Calu3 (cell line): ENCODE data around the gene ACBD5. TPM values are rescaled to one million over a fixed set of nuclear protein-coding genes. Genes with fewer than 3 reads are reported as not detected.

Source experiments
- BruUV-seq: library from RNA; stranded (reverse); fragments of 400-500 nt; replicated peaks from 2 replicates; lab custom pipeline; 2021; lab: Mats Ljungman, UMichigan
- CTCF ChIA-PET: fragments of 300-600 bp; sonication (Branson Sonifier 250); formaldehyde crosslinking; loops from one replicate; lab custom pipeline; 2022; ENCODE audit warnings: antibody characterized with exemption; lab: Charles Lee
- DNase-seq: peaks from one replicate; pipeline ENCODE4 v3.0.0; 2022
- H3K27ac Mint-ChIP-seq: one replicate; pipeline ENCODE4 v1.8.0; 2022; ENCODE audit warnings: mixed read lengths; ENCODE audit not compliant: unreplicated experiment
- H3K27me3 Mint-ChIP-seq: one replicate; pipeline ENCODE4 v1.8.0; 2022; ENCODE audit warnings: mixed read lengths; ENCODE audit not compliant: unreplicated experiment
- H3K36me3 Mint-ChIP-seq: one replicate; pipeline ENCODE4 v1.8.0; 2022; ENCODE audit warnings: mild to moderate bottlenecking, moderate library complexity, mixed read lengths; ENCODE audit not compliant: insufficient read depth, unreplicated experiment
- H3K4me1 Mint-ChIP-seq: one replicate; pipeline ENCODE4 v1.8.0; 2022; ENCODE audit warnings: mild to moderate bottlenecking, low read depth, mixed read lengths; ENCODE audit not compliant: unreplicated experiment
- H3K4me3 Mint-ChIP-seq: one replicate; pipeline ENCODE4 v1.8.0; 2022; ENCODE audit warnings: mild to moderate bottlenecking, low read depth, moderate library complexity, mixed read lengths; ENCODE audit not compliant: unreplicated experiment
- H3K9me3 Mint-ChIP-seq: one replicate; pipeline ENCODE4 v1.8.0; 2022; ENCODE audit warnings: low read depth, mixed read lengths; ENCODE audit not compliant: unreplicated experiment
- intact Hi-C: fragments of 100-400 bp; cut with micrococcal nuclease; formaldehyde crosslinking; loops from one replicate; pipeline ENCODE4 v1.10.0; 2022; ENCODE audit not compliant: unreplicated experiment
- total RNA-seq: library from RNA; stranded (reverse); gene quantifications from 2 replicates; pipeline ENCODE4 v1.2.3, GENCODE V29; 2022
- TF ChIP-seq, protein P1 (sequence below): fragments of 200-600 bp; IDR thresholded peaks from one replicate; pipeline ENCODE4 v1.8.0; 2022; ENCODE audit warnings: antibody characterized with exemption; ENCODE audit not compliant: unreplicated experiment

Gene ACBD5
- total RNA-seq, 1 experiment from 2014 or later: 34.1 TPM

DNA sequence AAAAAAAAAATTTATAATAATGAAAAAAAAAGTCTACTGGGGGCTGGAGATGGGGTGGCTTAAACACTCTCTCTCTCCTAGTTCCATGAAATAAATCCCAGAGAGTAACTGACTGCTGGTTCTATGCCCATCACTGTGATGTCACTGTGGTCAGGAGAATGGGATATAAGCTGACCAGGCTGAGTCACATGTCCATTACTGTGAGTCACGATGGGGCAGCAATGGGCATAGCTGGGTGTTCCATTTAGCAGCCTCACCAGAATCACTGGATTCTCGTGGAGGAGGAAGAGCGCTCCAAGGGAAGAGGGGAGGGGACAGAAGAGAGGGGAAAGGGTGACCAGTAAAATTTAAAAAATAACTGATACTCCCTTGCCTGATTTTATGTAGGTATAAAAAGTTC lies 48.3 kb downstream of the ACBD5 start:
- no TSS peak for BruUV-seq
- peak; percentile 45 for DNase-seq
- H3K27ac Mint-ChIP-seq: peak overlapping the region; percentile 60
- peaks cover 5% of the 10 kb centered on the region for H3K36me3 Mint-ChIP-seq
- H3K9me3 Mint-ChIP-seq: no peaks in the 10 kb centered on the region
- no peak overlapping the region for H3K4me3 Mint-ChIP-seq
- peaks cover 9% of the 10 kb centered on the region for H3K4me1 Mint-ChIP-seq
- CTCF ChIA-PET: interaction anchor here (0.7 kb wide), 2 partner anchors 45 to 292 kb away, joined by 3 read pairs; no protein-coding TSS in a partner anchor
- intact Hi-C loops: no loop called here
- TF ChIP-seq, protein P1, sequence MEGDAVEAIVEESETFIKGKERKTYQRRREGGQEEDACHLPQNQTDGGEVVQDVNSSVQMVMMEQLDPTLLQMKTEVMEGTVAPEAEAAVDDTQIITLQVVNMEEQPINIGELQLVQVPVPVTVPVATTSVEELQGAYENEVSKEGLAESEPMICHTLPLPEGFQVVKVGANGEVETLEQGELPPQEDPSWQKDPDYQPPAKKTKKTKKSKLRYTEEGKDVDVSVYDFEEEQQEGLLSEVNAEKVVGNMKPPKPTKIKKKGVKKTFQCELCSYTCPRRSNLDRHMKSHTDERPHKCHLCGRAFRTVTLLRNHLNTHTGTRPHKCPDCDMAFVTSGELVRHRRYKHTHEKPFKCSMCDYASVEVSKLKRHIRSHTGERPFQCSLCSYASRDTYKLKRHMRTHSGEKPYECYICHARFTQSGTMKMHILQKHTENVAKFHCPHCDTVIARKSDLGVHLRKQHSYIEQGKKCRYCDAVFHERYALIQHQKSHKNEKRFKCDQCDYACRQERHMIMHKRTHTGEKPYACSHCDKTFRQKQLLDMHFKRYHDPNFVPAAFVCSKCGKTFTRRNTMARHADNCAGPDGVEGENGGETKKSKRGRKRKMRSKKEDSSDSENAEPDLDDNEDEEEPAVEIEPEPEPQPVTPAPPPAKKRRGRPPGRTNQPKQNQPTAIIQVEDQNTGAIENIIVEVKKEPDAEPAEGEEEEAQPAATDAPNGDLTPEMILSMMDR: no peak
- H3K27me3 Mint-ChIP-seq: no peaks in the 10 kb centered on the region

GRCh38 chr10:27190508-27190907 lies 50.1 kb downstream of the ACBD5 start:
- TF ChIP-seq, protein P1: no peak
- BruUV-seq: no TSS peak
- Mint-ChIP-seq H3K4me3 (no peak overlapping the region), H3K9me3 (no peaks in the 10 kb centered on the region), H3K4me1 (peaks cover 9% of the 10 kb centered on the region), H3K27me3 (no peaks in the 10 kb centered on the region), H3K27ac (peak overlapping the region; percentile 44), H3K36me3 (no peaks in the 10 kb centered on the region)
- CTCF ChIA-PET: no interaction called here
- intact Hi-C loops: no loop called here
- DNase-seq: no peak

DNA sequence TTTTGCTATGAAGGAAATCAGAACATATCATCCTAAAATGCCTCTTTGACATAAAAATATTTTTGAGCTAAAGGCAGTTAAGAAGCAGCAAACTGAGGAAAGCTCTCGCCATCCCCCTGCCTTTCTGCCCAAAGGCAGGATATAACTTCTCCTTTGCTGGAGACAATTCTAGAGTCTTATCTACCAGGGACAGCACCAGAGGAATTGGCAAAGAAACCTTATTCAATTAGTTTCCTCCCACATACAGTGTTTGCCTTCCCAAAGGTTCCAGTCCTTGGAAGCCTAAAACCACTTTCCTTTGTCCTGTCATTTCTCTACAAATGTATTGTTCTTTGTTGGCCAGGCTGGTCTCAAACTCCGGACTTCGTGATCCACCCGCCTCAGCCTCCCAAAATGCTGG lies 51.7 kb downstream of the ACBD5 start:
- intact Hi-C loops: no loop called here
- H3K4me3 Mint-ChIP-seq: no peak overlapping the region
- no peak for DNase-seq
- peaks cover 16% of the 10 kb centered on the region for H3K36me3 Mint-ChIP-seq
- H3K4me1 Mint-ChIP-seq: peaks cover 9% of the 10 kb centered on the region
- TF ChIP-seq, protein P1: no peak
- no peak overlapping the region for H3K27ac Mint-ChIP-seq
- CTCF ChIA-PET: no interaction called here
- H3K9me3 Mint-ChIP-seq: no peaks in the 10 kb centered on the region
- no peaks in the 10 kb centered on the region for H3K27me3 Mint-ChIP-seq
- BruUV-seq: TSS peak; percentile 30

DNA sequence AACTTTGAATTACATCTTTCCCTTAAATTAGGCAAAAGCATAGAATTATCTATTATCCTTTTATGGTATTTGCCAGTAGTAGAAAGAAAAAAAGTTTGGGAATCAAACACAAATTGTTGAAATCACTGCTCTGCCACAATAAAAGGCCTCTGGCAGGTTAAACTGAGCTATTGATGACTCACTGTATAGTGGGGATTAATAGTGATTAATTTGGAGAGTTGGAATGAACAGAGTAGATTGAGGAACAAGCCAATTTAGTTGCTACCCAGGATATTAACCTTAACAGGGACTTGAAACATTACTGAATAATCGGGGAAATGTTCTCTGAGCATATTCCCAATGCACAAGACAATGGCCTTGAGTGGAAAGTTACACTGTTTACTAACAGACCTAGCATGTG lies 52.3 kb downstream of the ACBD5 start:
- DNase-seq: no peak
- Mint-ChIP-seq H3K9me3 (no peaks in the 10 kb centered on the region), H3K27ac (no peak overlapping the region), H3K4me1 (peaks cover 9% of the 10 kb centered on the region), H3K27me3 (no peaks in the 10 kb centered on the region), H3K4me3 (no peak overlapping the region), H3K36me3 (peaks cover 16% of the 10 kb centered on the region)
- CTCF ChIA-PET: no interaction called here
- intact Hi-C loops: no loop called here
- no TSS peak for BruUV-seq
- TF ChIP-seq, protein P1: no peak
